Measurements from ENCODE around the gene ERC2.

The ERC2 gene

DNA sequence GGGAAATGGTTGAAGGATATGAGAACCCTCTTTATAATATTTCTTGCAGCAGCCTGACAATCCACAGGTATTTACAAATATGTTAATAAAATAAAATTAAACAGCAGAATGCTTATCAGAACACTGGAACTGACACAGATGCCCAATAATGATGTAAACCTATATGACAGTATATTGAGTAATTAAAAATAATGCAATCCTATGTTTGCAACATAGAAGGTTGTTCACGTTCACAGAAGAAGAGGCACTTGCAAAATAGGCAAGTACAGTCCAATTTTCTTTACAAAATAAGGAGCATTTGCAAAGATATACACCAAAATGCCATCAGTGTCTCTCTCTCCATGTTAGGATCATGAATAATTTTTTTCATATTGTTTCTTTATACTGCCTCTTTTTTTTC is 584.2 kb downstream of the ERC2 start:
- H3K27ac ChIP-seq, result no peak overlapping the region
- TF ChIP-seq, protein P1, sequence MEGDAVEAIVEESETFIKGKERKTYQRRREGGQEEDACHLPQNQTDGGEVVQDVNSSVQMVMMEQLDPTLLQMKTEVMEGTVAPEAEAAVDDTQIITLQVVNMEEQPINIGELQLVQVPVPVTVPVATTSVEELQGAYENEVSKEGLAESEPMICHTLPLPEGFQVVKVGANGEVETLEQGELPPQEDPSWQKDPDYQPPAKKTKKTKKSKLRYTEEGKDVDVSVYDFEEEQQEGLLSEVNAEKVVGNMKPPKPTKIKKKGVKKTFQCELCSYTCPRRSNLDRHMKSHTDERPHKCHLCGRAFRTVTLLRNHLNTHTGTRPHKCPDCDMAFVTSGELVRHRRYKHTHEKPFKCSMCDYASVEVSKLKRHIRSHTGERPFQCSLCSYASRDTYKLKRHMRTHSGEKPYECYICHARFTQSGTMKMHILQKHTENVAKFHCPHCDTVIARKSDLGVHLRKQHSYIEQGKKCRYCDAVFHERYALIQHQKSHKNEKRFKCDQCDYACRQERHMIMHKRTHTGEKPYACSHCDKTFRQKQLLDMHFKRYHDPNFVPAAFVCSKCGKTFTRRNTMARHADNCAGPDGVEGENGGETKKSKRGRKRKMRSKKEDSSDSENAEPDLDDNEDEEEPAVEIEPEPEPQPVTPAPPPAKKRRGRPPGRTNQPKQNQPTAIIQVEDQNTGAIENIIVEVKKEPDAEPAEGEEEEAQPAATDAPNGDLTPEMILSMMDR (IDR thresholded peaks at IDR 0.05; ENCODE audit: low read depth, low read length), result no peak

DNA sequence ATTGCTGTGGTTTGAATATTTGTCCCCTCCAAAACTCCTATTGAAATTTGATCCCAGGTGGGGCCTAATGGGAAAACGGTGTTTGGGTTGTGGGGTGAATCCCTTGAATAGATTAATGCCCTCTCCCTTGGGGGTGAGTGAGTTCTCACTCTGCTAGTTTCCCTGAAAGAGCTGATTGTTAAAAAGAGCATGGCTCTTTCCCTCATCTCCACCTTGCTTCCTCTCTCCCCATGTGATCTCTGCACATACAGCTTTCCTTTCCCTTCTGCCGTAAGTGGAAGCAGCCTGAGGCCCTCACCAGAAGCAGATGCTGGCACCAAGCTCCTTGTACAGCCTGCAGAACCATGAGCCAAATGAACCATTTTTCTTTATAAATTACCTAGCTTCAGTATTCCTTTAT is 586.3 kb downstream of the ERC2 start:
- DNase-seq, result no peak
- TF ChIP-seq, protein P1 (IDR thresholded peaks at IDR 0.05; ENCODE audit: low read depth, low read length), result no peak
- Histone ChIP-seq H3K4me3 (ENCODE audit: low read depth, low read length) (no peak overlapping the region), H3K36me3 (no peaks in the 10 kb centered on the region), H3K27ac (no peak overlapping the region), H3K9me3 (ENCODE audit: severe bottlenecking) (no peaks in the 10 kb centered on the region), H3K27me3 (ENCODE audit: insufficient read depth, low read depth, severe bottlenecking) (no peaks in the 10 kb centered on the region)

More for the DNA sequence above, 584.2 kb downstream of the ERC2 start:
- H3K9me3 ChIP-seq (ENCODE audit: severe bottlenecking), result no peaks in the 10 kb centered on the region
- H3K36me3 ChIP-seq, result no peaks in the 10 kb centered on the region
- H3K27me3 ChIP-seq (ENCODE audit: insufficient read depth, low read depth, severe bottlenecking), result no peaks in the 10 kb centered on the region
- DNase-seq, result no peak
- H3K4me3 ChIP-seq (ENCODE audit: low read depth, low read length), result no peak overlapping the region

DNA sequence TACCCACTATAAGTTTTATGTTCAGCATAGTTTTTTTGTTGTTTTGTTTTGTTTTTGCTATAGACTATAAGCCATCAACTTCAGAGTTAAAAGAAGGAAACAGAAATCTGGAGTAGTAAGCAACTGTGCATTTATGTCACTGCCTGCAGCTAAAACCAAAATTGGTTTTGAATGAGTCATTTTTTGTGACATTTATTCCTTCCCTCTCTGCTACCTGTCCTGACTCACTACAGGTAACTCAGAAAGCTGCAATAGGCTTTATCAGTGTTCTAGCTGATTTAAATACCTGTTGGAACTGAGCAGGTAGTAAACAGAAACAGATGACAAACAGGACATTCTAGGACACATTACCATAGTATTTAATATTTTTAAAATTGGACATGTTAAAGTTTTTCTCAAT is 587.9 kb downstream of the ERC2 start:
- Histone ChIP-seq H3K27ac (no peak overlapping the region), H3K9me3 (ENCODE audit: severe bottlenecking) (no peaks in the 10 kb centered on the region), H3K4me3 (ENCODE audit: low read depth, low read length) (no peak overlapping the region), H3K27me3 (ENCODE audit: insufficient read depth, low read depth, severe bottlenecking) (no peaks in the 10 kb centered on the region), H3K36me3 (no peaks in the 10 kb centered on the region)
- TF ChIP-seq, protein P1 (IDR thresholded peaks at IDR 0.05; ENCODE audit: low read depth, low read length), result no peak
- DNase-seq, result no peak

DNA sequence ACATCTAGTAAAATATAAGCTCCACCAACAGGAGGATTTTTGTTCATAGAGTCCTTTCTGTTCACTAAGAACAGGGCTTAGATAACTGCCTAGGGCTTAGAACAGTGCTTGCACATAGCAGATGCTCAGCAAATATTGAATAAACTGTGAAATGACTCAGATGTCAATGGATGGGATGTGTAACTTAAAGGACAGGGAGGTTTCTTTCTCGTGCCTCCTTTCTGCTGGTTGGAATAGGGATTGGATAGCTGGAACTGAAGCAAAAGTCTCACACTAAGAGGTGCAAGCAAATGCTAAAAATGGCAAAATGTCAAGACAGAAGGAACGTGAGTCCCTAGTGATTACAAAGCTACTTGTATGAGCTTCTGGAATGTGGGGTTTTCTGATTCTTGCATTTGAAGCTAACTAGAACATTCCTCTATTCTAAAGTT is 588.4 kb downstream of the ERC2 start:
- no peak overlapping the region for H3K27ac ChIP-seq
- DNase-seq, result no peak
- H3K27me3 ChIP-seq (ENCODE audit: insufficient read depth, low read depth, severe bottlenecking), result no peaks in the 10 kb centered on the region
- TF ChIP-seq, protein P1 (IDR thresholded peaks at IDR 0.05; ENCODE audit: low read depth, low read length), result no peak
- H3K36me3 ChIP-seq, result no peaks in the 10 kb centered on the region
- H3K4me3 ChIP-seq (ENCODE audit: low read depth, low read length), result no peak overlapping the region
- no peaks in the 10 kb centered on the region for H3K9me3 ChIP-seq (ENCODE audit: severe bottlenecking)

DNA sequence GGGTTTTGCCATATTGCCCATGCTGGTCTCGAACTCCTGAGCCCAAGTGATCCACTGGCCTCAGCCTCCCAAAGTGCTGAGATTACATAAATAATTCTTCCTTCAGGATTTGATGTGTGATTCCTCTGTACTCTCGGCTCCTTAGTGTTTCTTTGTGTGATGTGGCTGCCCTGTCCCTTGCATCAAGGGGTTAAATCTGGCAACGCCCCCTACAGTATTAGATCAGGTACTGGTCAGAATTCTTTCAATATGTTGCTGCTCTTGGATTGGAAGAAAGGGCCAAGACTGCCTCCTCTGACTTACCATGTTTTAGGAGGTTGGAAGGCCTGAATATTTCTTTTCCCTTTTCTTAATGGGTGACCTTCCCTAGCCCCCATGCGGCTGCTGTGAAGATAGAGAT is 590.6 kb downstream of the ERC2 start:
- no peaks in the 10 kb centered on the region for H3K27me3 ChIP-seq (ENCODE audit: insufficient read depth, low read depth, severe bottlenecking)
- no peak overlapping the region for H3K4me3 ChIP-seq (ENCODE audit: low read depth, low read length)
- DNase-seq, result no peak
- H3K27ac ChIP-seq, result no peak overlapping the region
- H3K36me3 ChIP-seq, result no peaks in the 10 kb centered on the region
- H3K9me3 ChIP-seq (ENCODE audit: severe bottlenecking), result no peaks in the 10 kb centered on the region
- TF ChIP-seq, protein P1 (IDR thresholded peaks at IDR 0.05; ENCODE audit: low read depth, low read length), result no peak

DNA sequence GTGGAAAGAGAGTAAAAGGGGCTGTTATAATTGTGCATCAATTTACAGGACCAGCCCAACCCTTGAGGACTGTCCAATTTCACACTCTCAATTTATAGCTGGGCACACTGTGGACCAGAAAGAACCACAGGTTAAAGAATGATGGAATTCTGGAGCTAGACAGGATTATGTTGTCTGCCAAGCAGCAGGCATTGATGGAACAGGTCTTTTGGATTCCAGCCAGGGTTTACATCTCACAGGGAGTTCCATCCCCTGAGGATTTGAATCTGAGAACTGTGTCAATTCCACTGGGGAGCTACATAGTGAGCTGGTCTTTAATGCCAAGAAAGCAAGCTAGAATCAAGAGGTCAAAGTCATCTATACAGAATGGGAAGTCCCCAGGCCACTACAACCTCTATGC is 591.7 kb downstream of the ERC2 start:
- DNase-seq, result no peak
- TF ChIP-seq, protein P1 (IDR thresholded peaks at IDR 0.05; ENCODE audit: low read depth, low read length), result no peak
- Histone ChIP-seq H3K9me3 (ENCODE audit: severe bottlenecking) (no peaks in the 10 kb centered on the region), H3K27me3 (ENCODE audit: insufficient read depth, low read depth, severe bottlenecking) (no peaks in the 10 kb centered on the region), H3K4me3 (ENCODE audit: low read depth, low read length) (no peak overlapping the region), H3K27ac (no peak overlapping the region), H3K36me3 (no peaks in the 10 kb centered on the region)

Measured in WERI-Rb-1 (cell line).